HG03066 (cell line): ENCODE data around the gene R3HDM2.
"Not testable (repeated sequence)": the region's sequence is repeated elsewhere in the genome, so short reads cannot be mapped to it uniquely, and the experiment has no call there.

Experiments used
- ATAC-seq: cut with Tn5 transposase; IDR thresholded peaks from one replicate; pipeline ENCODE4 v1.9.1; 2021; ENCODE audit warnings: low read depth; ENCODE audit not compliant: unreplicated experiment

The R3HDM2 gene

DNA sequence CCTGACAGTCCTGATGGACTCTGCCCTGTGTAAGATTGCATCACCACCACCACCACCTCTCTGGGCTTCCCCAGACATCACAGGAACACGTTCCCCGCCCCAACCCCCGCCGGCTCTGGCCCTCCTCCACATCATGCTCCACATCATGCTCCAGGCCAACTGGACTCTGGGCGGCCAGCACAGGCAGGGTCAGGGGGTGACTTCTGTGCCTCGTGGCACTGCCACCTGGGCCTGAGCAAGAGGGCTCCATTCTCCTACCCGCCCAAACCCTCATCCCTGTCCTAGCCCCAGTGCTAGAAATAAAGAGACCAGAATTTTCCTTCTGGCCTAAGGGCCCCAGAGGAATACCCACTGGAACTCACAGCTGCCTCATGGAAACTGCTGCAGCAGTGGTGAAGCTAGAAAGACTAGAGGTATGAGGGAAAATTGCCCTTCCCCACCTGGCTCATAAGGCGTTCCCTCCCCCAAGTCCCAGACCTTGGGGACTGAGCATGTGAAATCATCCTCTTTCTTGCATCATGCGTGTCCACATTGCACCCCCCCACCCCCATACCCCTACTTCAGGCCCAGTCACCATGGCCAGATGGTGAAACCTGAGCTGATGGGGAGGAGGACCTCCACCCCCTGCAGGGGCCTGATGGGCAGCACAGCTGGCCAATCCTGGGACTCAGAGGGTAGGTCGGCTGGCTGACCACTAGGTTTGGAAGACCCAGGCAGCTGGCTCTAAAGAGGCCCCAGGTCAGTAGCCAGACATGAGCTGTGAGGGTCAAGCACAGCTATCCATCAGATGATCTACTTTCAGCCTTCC, 23.9 kb upstream of the R3HDM2 start, which contains the start of gene INHBE:
INHBE (plus strand) TSS at position 742 of the 808 bp plus-strand sequence. CDS start 230 bp downstream, outside the sequence.
- ATAC-seq, result no peak

DNA sequence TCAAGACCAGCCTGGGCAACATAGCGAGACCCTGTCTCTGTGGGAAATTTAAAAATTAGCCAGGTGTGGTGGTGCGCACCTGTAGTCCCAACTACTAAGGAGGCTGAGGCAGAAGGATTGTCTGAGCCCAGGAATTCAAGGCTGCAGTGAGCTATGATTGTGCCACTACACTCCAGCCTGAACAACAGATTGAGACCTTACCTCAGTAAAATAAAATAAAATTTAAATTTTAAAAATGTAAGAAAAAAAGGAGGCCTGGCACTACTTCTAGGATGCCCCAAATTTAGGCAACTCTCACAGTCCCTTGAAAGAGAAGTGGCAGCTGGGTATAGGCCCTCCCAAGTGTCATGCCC, 23.3 kb upstream of the R3HDM2 start:
- ATAC-seq, result no peak

DNA sequence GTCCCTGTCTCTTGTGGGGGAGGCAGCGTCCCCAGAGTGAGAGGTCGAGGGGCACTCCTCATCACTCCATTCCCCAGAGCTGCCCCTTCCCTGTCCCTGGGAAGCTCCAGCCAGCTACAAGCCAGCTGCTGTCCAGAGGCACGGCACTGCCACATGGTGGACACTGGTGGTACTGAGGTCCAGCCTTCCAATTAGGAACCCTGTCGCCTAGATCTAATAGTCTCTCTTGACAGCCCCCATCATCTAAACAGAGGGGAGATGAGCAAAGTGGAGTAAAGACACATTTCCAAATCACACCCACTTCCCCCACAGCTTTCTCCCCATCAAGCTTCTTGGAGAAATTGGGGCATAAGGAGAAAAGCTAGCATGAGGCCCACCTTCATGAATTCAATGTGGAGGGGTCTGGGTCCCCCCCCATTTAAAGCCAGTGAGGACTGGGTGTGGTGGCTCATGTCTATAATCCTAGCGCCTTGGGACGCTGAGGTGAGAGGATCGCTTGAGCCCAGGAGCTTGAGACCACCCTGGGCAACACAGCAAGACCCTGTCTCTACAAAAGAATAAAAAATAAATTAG, 22.2 kb upstream of the R3HDM2 start:
- peak; percentile 68 for ATAC-seq

DNA sequence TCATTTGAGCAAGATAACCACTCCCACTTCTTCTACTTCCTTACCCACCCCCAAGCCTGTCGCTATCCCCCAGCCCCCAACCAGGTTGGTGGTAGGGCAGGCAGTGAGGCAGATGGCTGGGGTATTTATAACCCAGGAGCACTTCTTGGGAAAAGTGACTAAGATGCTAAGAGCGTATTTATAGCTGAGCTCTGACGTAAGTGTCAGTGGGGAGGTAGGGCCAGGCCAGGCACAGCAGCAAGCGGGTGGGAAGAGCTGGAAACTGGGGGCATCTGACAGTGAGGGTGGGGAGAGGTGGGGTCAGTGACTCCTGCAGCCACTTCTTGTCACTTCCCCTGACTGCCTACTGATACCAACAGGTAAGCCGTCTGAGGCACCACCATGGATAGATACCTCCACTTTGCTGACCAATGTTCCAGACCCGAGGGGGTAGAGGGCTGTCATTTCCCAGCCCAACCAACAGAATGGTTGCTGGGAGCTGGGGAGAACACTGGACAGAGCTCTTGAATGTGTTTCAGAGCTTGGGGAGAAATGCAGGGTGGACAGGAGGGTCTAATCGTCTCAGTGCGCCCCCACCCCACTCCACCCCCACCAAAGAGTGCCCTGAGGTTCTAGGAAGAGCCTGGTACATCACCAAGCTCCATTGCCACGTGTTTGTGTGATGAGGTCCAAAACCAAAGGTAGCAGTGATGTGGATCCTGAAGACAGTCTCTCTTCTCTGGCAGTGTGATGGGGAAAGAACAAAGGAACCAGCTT, 21.5 kb upstream of the R3HDM2 start:
- no peak for ATAC-seq

DNA sequence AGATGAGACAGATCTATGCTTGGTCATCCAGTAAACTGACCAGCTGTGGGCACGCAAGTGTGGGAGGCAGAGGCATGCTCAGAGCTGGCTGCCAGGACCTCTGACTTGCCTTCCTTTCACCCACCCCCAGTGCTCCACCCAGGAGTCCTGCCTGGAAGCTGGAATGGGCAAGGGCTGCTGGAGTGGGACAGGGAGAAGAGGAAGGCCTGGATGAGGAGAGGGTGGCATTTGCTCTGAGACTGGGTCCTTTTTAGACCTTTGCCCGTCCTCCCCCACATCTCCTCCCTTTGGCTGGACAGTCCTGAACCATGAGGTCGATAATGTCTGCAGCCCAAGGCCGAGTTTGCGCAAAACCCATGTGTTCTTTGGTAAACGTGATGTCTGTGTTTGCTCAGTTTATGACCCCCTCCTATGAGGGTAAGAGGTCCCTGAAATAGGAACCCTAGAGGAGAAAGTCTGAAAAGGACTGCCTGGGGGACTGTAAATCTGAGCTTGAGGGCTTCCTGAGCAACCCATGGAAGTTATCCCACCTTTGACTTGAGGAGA, 20.5 kb upstream of the R3HDM2 start:
- ATAC-seq, result no peak

DNA sequence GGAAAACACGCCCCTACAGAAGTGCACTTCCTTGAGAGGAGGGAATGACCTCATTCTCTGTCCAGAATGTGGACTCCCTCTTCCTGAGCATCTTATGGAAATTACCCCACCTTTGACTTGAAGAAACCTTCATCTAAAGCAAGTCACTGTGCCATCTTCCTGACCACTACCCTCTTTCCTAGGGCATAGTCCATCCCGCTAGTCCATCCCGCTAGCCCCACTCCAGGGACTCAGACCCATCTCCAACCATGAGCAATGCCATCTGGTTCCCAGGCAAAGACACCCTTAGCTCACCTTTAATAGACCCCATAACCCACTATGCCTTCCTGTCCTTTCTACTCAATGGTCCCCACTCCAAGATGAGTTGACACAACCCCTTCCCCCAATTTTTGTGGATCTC, 19.2 kb upstream of the R3HDM2 start:
- no peak for ATAC-seq

DNA sequence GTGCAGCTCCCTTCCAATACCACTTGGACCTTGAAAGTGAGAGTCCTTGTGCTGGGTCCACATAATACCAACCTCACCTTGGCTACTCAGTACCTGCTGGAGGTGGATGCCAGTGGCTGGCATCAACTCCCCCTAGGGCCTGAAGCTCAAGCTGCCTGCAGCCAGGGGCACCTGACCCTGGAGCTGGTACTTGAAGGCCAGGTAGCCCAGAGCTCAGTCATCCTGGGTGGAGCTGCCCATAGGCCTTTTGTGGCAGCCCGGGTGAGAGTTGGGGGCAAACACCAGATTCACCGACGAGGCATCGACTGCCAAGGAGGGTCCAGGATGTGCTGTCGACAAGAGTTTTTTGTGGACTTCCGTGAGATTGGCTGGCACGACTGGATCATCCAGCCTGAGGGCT, 18.5 kb upstream of the R3HDM2 start:
- ATAC-seq, result no peak

DNA sequence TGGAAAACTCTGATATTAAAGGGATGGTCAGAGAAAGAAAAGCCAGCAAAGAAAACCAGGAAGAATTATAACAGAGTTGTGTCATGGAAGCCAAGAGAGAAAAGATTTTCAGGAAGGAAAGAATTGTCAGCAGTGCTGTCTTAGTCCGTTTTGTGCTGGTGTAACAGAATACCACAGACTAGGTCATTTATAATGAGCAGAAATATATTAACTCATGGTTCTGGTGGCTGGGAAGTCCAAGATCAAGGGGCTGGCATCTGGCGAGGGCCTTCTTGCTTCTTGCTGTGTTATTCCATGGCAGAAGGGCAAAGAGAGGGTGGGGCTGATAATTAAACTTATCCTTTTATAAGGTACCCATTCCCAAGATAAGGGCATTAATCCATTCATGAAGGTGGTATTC, 17.8 kb upstream of the R3HDM2 start:
- no peak for ATAC-seq

DNA sequence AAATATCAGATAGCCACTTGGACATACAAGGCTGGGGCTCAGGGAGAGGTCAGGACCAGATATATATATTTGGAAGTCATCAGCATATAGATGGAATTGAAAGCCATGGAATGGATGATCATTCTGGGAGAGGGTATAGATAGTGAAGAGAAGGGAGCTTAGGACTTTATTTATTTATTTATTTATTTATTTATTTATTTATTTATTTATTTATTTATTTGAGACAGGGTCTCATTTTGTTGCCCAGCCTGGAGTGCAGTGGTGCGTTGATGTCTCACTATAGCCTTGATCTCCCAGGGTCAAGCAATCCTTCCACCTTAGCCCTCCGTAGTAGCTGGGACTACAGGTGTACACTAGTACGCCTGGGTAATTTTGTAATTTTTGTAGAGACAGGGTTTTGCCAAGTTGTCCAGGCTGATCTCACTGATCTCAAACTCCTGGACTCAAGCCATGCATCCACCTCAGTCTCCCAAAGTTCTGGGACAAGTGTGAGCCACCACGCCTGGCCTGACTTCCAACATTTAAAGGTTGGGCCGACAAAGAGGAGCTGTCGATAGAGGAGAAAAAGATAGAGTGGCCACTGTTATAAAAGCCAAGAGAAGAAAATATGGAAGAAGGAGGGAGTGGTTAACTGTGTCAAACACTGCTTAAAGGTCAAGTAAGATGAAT, 15.6 kb upstream of the R3HDM2 start:
- ATAC-seq, result no peak

DNA sequence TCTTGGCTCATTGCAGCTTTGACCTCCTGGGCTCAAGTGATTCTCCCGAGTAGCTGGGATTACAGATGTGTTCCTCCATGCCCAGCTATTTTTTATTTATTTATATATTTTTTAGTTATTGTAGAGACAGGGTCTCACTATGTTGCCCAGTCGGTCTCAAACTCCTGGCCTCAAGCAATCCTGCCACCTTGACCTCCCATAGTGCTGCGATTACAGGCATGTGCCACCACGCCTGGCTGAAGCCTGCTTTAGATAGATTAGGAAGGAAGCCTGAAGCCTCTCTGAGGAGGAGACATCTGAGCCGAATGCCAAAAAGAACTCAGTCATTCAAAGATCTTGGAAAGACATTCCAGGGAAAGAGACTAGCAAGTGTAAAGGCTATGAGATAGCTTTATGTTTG, 13.9 kb upstream of the R3HDM2 start:
- ATAC-seq, result no peak

DNA sequence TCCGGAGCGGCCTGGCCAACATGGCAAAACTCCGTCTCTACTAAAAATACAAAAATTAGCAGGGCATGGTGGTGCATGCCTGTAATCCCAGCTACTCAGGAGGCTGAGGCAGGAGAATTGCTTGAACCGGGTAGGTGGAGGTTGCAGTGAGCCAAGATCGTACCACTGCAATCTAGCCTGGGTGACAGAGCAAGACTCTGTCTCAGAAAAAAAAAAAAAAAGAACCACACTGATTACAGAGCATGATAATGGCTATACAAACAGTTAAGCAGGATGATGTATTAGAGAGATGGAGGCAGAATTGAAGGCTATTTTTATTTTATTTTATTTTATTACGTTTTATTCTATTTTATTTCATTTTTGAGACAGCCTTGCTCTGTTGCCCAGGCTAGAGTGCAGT, 13.5 kb upstream of the R3HDM2 start:
- ATAC-seq, result not testable (repeated sequence)

DNA sequence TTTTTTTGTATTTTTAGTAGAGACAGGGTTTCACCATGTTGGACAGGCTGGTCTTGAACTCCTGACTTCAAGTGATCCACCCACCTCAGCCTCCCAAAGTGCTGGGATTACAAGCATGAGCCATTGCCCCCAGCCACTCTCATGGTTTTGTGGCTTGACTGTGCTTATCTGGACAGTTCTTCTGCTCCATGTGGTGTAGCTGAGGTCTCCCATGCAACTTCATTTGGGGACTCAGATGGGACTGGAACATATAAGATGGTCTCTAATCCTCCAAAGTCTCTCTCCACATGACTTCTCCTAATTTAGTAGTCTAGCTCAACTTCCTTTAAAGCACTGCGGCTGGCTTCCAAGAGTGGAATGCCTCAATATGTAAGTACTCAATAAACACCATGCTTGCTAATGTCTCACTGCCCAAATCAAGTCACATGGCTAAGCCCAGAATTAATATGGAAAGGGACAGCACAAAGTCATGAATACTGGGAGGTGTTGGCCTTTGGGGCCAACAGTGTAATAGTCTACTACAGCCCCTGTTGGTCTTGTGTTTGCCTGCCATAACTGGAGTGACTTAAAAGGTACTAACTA, 11.1 kb upstream of the R3HDM2 start:
- ATAC-seq, result no peak

DNA sequence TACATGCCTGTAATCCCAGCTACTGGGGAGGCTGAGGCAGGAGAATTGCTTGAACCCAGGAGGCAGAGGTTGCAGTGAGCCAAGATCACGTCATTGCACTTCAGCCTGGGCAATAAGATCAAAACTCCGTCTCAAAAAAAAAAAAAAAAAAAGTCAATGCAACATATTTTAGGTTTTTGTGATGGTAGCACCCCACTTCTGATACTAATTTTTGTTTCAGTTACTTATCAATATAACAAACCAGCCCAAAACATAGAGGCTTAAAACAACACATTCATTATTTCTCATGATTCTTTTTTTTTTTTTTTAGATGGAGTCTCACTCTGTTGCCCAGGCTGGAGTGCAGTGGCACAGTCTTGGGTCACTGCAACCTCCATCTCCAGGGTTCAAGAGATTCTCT, 10.6 kb upstream of the R3HDM2 start:
- not testable (repeated sequence) for ATAC-seq

DNA sequence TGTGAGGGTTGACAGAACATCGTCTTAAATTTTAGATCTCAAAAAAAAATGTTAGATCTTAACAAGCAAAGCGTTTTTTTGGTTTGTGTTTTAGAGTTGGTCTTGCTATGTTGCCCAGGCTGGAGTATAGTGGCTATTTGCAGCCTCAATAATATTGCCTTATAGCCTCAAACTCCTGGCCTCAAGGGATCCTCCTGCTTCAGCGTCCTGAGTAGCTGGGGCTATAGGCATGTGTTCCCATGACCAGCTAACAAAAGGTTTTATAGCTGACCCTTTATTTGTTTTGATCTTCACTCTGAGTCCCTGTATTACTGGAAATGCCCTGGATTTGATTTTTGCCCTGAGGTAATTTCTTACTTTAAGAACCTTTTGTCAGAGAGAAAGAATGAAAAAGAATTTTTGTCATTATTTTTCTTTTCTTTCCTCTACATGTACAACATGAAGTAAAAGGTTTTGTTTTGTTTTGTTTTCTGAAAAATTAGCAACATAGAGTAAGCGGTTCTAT, 9.0 kb upstream of the R3HDM2 start:
- no peak for ATAC-seq

DNA sequence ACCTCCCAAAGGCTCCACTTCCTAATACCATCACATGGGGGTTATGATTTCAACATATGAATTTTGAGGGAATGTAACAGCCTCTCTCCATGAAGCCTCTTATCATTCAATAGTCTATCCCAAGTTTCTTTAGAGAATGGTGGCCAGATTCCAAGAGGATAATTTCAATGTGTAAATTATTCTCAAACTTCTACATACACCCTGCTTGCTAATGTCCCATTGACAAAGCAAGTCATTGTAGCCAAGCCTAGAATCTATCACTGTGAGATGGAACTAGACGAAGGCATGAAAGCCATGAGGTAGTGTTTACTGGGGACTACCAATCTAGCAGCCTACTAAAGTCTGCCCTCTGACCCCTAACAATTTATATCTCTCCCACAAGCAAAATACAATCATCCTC, 7.6 kb upstream of the R3HDM2 start:
- ATAC-seq, result no peak

DNA sequence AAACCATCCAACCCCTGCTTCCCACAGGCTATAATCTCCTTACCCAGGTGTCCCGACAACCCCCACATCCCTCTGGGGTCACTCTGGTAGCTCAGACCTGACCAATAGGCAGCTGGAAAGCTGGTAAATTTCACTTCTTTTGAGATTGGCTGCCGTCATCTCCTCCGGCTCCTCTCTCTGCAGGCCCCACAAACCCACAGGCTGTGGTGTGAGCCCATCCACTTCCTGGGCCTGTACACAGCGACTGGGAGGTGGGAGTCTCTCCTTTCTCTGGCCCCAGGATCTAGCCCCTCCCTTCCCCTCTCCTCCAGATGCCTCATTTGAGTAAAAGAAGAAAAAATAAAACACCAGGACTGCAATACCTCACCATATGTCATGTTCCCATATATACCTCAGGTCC, 4.5 kb upstream of the R3HDM2 start:
- no peak for ATAC-seq

DNA sequence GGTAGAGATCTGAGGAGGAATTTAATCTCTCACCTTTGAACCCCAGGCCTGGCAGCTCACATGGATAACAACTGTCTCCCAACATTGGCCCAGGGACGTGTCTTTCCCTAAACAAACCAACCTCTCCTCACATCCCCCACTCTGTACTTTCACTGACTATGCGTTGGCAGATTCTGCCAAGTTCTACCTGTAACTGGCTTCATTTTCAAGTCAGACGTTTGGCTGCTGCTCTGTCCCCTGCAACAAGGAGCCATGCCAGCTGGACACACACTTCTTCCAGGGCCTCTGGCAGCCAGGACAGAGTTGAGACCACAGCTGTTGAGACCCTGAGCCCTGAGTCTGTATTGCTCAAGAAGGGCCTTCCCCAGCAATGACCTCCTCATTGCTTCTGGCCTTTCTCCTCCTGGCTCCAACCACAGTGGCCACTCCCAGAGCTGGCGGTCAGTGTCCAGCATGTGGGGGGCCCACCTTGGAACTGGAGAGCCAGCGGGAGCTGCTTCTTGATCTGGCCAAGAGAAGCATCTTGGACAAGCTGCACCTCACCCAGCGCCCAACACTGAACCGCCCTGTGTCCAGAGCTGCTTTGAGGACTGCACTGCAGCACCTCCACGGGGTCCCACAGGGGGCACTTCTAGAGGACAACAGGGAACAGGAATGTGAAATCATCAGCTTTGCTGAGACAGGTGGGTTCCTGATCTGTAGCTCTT, 3.8 kb upstream of the R3HDM2 start, which contains the start of gene INHBC:
INHBC (plus strand) TSS at position 268 of the 707 bp plus-strand sequence; CDS start at position 371, 103 bp downstream.
- no peak for ATAC-seq

DNA sequence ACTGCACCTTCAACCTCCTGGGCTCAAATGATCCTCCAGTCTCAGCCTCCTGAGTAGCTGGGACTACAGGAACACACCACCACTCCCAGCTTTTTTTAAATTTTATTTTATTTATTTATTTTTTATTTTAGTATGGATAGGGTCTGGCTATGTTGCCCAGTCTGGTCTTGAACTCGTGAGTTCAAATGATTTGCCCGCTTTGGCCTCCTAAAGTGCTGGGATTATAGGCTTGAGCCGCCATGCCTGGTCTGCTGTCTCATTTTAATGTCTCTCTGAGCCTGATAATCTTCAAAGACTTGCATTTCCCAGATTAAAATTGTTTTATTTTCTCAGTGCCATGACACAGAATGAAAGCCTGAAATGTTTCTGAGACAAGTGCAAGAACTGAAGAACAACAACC, 2.5 kb upstream of the R3HDM2 start:
- ATAC-seq, result no peak

DNA sequence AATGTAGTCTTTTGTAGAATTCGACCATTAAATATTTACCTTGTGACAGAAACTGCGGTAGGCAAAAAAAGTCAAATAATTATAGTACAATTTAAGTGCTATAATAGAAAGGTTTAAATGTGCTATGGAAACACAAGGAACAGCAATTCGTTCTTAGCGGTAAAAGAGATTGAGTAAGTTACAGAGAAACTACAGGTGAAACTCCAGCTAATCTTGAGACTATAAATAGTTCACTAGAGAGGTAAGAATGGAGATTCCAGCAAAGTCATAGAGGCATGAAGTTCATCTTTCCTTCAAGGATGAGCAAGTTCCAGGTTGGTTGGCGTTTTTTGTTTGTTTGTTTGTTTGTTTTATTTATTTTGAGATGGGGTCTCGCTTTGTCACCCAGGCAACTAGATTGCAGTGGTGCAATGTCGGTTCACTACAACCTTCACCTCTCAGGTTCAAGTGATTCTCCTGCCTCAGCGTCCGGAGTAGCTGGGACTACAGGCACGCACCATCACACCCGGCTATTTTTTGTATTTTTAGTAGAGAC, 878 bp upstream of the R3HDM2 start:
- ATAC-seq, result no peak
